Inflammatory macrophage treated with lipopolysaccharide for 1 hour (primary cell): ENCODE measurements around the gene RHOBTB3.
"Not testable (repeated sequence)": the region's sequence is repeated elsewhere in the genome, so short reads cannot be mapped to it uniquely, and the experiment has no call there.

ENCODE experiments used
- DNase-seq, 2 donors: peaks; one replicate each; pipeline ENCODE4 v3.0.0-alpha.2; 2020 to 2022

The RHOBTB3 gene

DNA sequence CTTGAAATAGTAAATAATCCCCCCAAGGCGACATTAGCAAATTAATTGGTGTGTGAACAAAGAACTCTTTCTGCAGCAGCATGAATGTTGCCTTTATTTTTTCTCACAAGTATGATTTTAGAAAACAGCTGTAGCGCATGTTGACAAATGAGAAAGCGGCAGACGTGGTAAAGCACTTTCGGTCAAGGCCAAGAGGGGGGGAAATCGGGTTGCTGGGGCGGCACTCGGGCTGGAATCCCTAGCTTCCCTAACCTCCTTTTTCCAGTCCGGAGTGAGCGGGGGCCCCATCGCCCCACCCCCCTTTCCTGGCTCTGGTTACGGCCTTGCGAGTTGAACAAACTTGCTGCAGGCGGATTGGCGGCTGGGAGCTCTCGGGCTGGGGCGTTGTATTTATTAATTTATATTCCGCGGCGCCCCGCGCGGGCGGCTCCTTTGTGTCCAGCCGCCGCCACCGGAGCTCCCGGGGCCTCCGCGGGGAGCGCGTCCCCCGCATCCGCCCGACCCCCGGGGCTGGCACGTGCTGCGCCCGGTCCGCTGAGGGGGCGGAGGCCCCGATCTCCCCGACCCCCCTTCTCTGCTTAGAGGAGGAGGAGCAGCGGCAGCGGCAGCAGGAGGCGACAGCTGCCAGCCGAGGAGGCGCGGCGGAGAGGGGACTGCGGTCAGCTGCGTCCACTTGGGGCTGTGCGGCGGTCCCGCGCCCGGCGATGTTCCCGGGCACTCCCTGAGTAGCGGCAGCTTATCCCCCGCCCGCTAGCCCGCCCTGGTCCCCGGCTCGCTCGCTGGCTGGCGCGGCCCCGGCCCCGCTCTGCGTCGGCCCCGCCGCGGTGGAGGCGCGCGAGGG, at the start of gene RHOBTB3:
RHOBTB3 (plus strand) TSS at position 607 of the 841 bp plus-strand sequence. CDS start 347 bp downstream, outside the sequence.
- DNase-seq = peak; percentile 51 to 61

- no peak for DNase-seq
Observed at GRCh38 chr5:95682891-95683290, 48.2 kb upstream of the RHOBTB3 start, which contains the start of gene SPATA9. TSS of gene SPATA9 (minus strand) at chr5:95682991. CDS start at chr5:95682854, 137 bp downstream.

DNA sequence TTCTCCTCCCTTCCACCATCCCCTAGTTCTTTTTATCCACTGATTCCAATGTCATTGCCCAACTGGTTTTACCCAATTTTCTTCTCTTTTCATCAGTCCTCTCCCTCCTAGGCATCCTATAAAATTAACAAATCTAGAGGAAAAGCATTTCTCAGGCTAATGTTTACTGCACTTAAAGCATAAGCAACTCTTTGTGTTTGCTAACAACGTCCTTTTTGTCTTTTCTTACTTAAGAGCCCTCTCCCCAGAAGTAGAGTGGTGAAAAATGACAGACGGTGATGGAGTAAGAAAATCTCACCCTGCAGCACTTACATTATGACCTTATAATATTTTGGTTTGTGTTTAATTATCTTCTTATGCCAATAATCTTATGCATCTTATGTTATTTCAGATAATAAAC, 46.8 kb upstream of the RHOBTB3 start:
- no peak for DNase-seq

- DNase-seq = no peak
Observed at GRCh38 chr5:95686651-95687050, 44.5 kb upstream of the RHOBTB3 start.

DNA sequence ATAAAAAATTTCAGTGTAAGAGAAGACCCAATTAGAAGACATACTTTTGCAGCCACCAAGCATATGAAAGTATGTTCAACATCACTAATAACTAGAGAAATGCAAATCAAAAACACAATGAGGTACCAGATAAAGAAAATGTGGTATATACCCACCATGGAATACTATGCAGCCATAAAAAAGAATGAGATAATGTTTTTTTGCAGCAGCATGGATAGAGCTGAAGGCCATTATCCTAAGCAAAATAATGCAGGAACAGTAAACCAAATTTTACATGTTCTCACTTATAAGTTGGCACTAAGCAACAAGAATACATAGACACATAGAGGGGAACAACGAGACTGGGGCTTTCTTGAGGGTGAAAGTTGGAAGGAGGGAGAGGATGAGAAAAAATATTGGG, 41.5 kb upstream of the RHOBTB3 start:
- no peak for DNase-seq

- DNase-seq = no peak
Observed at GRCh38 chr5:95690333-95690732, 40.8 kb upstream of the RHOBTB3 start.

DNA sequence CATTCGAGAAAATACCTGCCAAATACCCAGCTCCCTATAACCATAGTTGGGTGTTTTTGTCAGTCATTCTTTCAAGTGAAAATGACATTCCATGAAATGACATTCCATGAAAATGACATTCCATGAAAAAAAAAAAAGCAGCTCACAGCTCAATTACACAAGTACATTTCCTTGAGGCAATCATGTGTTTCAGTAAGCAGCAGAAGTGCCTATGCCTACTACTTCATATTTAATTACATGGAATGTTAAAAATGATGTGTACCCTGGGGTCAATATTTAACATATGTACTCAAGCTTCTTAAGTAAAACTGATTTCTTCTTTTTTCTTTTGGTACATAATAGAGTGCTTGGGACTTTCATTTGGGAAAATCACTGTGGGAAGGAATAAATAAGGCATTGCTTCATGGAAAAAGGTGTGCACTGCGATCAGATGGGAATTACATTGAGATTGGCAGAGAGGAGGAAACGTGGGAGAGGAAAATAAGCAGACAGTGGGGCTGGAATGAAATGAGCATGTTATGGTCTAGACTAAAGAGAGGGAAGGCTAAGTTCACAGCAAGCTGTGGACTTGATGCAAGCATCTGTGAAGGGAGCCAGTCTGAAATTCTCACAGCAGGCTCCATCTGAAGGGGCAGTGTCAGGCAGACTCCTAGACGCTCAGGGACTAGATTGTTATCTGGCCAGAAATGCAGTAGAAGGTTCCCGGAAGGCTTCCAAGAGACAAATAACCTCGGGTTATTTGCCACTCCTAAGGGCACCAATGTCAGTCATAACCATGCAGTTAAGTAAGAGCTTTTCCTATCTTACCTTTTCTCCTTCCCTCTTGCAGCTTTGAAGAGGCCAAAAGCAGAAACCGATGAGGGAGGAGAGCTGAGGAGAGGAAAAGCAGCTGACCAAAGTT, 33.1 kb upstream of the RHOBTB3 start:
- no peak for DNase-seq

GRCh38 chr5:95699337-95699736, 31.8 kb upstream of the RHOBTB3 start:
- DNase-seq = no peak

GRCh38 chr5:95701074-95701473, 30.1 kb upstream of the RHOBTB3 start:
- no peak for DNase-seq

DNA sequence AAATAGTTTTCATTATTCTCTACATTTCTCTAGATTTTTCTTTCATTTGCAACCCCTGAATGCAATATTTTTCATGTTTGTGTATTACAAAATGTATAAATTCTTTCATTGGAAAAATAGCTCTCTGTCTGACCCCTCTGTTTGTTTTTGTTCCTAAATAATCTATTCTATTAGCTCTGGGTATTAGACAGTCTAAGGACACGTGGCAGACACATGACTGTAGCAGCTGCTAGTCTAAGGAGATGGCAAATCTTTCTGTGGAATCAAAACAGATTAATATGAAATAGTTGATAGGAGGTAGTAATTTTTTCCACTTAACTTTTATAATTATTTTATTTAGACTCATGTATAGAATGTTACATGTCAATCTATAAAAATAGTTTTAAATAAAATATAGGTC, 27.0 kb upstream of the RHOBTB3 start:
- DNase-seq = no peak

DNA sequence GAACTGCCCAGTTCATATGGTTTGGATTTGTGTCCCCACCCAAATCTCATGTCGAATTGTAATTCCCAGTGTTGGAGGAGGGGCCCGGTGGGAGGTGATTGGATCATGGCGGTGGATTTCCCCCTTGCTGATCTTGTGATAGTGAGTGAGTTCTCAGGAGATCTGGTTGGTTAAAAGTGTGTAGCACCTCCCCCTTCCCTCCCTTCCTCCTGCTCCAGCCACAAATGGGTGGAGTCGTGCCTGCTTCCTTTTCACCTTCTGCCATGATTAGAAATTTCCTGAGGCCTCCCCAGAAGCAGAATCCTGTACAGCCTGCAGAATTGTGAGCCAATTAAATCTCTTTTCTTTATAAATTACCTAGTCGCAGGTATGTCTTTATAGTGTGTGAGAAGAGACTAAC, 24.9 kb upstream of the RHOBTB3 start:
- not testable (repeated sequence) for DNase-seq

DNA sequence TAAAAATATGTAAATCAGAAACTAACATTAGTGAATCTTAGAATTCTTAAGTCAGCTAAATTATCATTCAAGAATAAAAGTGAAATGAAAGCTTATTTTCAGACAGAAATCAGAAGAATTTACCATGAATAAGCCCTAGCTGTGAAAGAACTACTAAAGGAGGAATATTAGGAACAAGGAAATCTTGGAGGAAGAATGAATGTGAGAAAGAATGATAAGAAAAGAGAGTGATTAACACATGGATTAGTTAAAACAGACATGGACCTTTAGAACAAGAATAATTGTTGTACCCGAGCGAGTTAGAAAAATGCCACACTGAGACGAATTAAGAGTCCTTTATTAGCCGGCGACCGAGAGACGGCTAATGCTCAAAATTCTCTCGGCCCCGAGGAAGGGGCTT, 24.1 kb upstream of the RHOBTB3 start:
- DNase-seq = no peak

GRCh38 chr5:95707534-95708188, 23.5 kb upstream of the RHOBTB3 start:
- not testable (repeated sequence) for DNase-seq

GRCh38 chr5:95708876-95709275, 22.3 kb upstream of the RHOBTB3 start:
- no peak for DNase-seq

- no peak for DNase-seq
Observed at GRCh38 chr5:95709967-95710650, 21.0 kb upstream of the RHOBTB3 start.

GRCh38 chr5:95710651-95711500, 20.3 kb upstream of the RHOBTB3 start:
- DNase-seq = not testable (repeated sequence)

DNA sequence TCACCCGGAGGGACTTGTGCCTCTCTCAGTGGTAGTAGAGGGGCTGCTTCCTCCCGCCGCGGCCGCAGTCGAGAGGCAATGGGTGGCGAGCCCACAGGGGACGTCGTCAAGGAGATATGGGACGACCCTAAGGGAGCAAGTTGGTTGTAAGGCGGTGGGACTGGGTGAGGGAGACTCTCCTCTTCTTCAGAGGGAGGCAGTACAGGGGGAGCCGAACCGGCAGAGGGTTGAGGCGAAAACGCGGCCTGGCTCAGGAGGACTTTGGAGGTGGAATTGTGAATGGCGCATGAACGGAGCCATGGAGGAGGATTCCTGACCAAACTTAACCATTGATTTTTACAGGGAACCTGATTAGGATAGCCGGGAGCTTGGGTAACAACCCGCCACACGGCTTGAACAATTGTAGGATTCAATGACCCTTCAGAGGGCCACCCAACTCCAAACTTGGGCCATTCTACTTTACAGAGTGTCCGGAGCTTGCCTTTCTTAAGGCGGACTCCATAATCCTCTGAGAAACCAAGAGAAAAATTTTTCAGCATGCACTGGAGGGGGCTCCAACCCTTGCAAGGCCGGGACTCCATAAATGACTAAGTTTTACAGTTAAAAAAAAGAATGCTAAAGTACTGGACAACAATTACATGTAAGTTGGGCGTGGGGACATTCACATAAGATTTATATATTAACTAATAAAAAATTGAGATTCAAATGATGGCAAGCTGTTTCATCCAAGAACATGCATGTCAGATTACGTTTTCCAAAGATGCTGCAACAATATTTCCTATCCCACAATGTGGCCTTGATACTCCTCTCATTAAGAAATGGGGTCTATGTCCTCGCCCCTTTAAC, 19.4 kb upstream of the RHOBTB3 start:
- no peak for DNase-seq

- no peak for DNase-seq
Observed at GRCh38 chr5:95712347-95712958, 18.7 kb upstream of the RHOBTB3 start.

GRCh38 chr5:95713246-95713645, 17.9 kb upstream of the RHOBTB3 start:
- not testable (repeated sequence) for DNase-seq
